ENCODE measurements around the gene DGUOK.
A peak's percentile ranks its signal among the peaks of the same experiment; 100 is the strongest.

Gene DGUOK

GRCh38 chr2:73981081-73982001, 54.7 kb downstream of the DGUOK start:
- no peak for DNase-seq (ENCODE audit: low read depth)
- H3K4me3 ChIP-seq (ENCODE audit: low read length), result peak overlapping the region; percentile 48
- no peak for TF ChIP-seq CTCF (conservative IDR thresholded peaks at IDR 0.05; ENCODE audit: low read depth, low read length)

GRCh38 chr2:73982140-73982617, 55.5 kb downstream of the DGUOK start:
- no peak for DNase-seq (ENCODE audit: low read depth)
- H3K4me3 ChIP-seq (ENCODE audit: low read length), result no peak overlapping the region

GRCh38 chr2:73983322-73984202, 56.9 kb downstream of the DGUOK start:
- DNase-seq (ENCODE audit: low read depth), result peak; percentile 69
- peak overlapping the region; percentile 48 for H3K4me3 ChIP-seq (ENCODE audit: low read length)
- no peak for TF ChIP-seq CTCF (conservative IDR thresholded peaks at IDR 0.05; ENCODE audit: low read depth, low read length)

More at GRCh38 chr2:73982140-73982617, 55.5 kb downstream of the DGUOK start:
- no peak for TF ChIP-seq CTCF (conservative IDR thresholded peaks at IDR 0.05; ENCODE audit: low read depth, low read length)

- no peak for DNase-seq (ENCODE audit: low read depth)
- TF ChIP-seq CTCF (conservative IDR thresholded peaks at IDR 0.05; ENCODE audit: low read depth, low read length), result no peak
- peak within 1 kb of the TSS; percentile 59 for H3K4me3 ChIP-seq (ENCODE audit: low read length)
These were observed 57.7 kb downstream of the DGUOK start, which contains the start of gene TET3 for GRCh38 chr2:73984203-73984921. TET3 (plus strand) TSS chr2:73984910; CDS start chr2:73986404, 1,494 bp downstream.

- peak overlapping the region; percentile 23 for H3K4me3 ChIP-seq (ENCODE audit: low read length)
- TF ChIP-seq CTCF (conservative IDR thresholded peaks at IDR 0.05; ENCODE audit: low read depth, low read length), result no peak
- no peak for DNase-seq (ENCODE audit: low read depth)
These were observed 58.2 kb downstream of the DGUOK start for GRCh38 chr2:73984922-73985307.

GRCh38 chr2:73985308-73986084, 58.8 kb downstream of the DGUOK start:
- DNase-seq (ENCODE audit: low read depth), result no peak
- H3K4me3 ChIP-seq (ENCODE audit: low read length), result peak overlapping the region; percentile 59
- no peak for TF ChIP-seq CTCF (conservative IDR thresholded peaks at IDR 0.05; ENCODE audit: low read depth, low read length)

Data from retinal pigment epithelial cell (primary cell).